T-helper 17 cell (primary cell): ENCODE measurements around the gene ARHGAP4. TPM values are rescaled to one million over a fixed set of nuclear protein-coding genes. Genes with fewer than 3 reads are reported as not detected.

ENCODE experiments used
- ATAC-seq: fragments of 150-1000 bp; cut with Tn5 transposase; 2 replicates; pipeline ENCODE4 v1.10.0; 2021; ENCODE audit warnings: mild to moderate bottlenecking, moderate library complexity
- DNase-seq, 3 donors: peaks; one replicate each; pipeline versions ENCODE4 v3.0.0 to v3.0.0-alpha.2; 2020 to 2021
- H3K9me3 ChIP-seq: one replicate; pipeline ENCODE4 v1.7.0; 2013; ENCODE audit warnings: low read length, mild to moderate bottlenecking; ENCODE audit not compliant: control insufficient read depth, poor library complexity, severe bottlenecking
- H3K27ac Mint-ChIP-seq: one replicate; pipeline ENCODE4 v1.8.0; 2022; ENCODE audit warnings: mild to moderate bottlenecking, moderate library complexity, mixed read lengths
- H3K27me3 Mint-ChIP-seq: one replicate; pipeline ENCODE4 v1.8.0; 2022; ENCODE audit warnings: mixed read lengths
- H3K36me3 Mint-ChIP-seq: one replicate; pipeline ENCODE4 v1.8.0; 2022; ENCODE audit warnings: low read depth, mixed read lengths
- H3K4me1 Mint-ChIP-seq: one replicate; pipeline ENCODE4 v1.8.0; 2022; ENCODE audit warnings: mild to moderate bottlenecking, mixed read lengths
- H3K4me3 Mint-ChIP-seq: one replicate; pipeline ENCODE4 v1.8.0; 2022; ENCODE audit warnings: mild to moderate bottlenecking, moderate library complexity, mixed read lengths
- total RNA-seq, 4 donors: library from RNA in 2 of 4; stranded (reverse) in 2 of 4; gene quantifications; one replicate each; pipeline ENCODE4 v1.2.3 and lab custom pipeline; 2022 to 2026

The ARHGAP4 gene
- total RNA-seq, 2 donors from 2014 or later, result 374 to 404 TPM

DNA sequence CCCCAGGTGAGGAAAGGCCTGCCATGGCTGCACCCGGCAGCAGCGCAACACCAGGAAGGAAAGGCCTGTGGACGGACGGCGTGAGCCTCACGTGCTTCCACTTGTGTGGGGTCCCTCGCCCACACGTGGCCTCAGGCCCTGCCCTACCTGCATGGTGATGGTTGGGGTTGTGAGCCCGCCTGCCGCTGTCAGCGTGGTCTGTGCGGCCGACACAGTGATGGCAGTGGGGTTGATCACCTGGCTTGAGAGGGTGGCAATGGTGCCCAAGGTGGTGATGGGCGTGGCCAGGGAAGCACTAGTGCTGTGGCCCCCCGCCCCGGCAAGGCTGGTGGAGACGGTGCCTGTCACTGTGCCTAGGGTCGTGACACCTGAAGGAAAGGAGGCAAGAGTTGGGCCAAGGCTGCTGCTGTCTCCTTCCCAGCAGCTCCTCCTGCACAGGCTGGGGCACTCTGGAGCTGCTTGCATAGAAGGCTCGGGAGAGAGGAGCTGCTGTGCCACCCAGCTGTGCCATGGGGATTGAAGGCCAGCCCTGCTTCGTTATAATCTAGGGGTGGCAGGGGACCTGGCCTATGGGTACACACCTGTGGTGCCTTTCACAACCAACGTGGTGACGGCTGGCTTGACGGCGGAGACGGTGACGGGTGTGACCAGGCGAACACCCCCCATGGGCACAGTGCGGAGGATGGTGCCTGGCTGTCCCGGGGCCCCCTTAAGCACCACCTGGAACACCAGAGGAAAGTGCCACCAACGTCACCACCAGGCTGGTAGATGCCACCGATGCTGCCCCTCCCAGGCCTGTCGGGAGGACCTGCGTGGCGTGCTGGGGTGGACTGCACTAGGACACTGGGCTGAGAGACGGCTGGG lies 30.2 kb upstream of the ARHGAP4 start:
- no peak overlapping the region for H3K4me3 Mint-ChIP-seq
- H3K4me1 Mint-ChIP-seq, result peaks cover 4% of the 10 kb centered on the region
- no peaks in the 10 kb centered on the region for H3K36me3 Mint-ChIP-seq
- no peaks in the 10 kb centered on the region for H3K27me3 Mint-ChIP-seq
- ATAC-seq (no peak), DNase-seq (no peak)
- peak overlapping the region; percentile 54 for H3K27ac Mint-ChIP-seq
- no peaks in the 10 kb centered on the region for H3K9me3 ChIP-seq

DNA sequence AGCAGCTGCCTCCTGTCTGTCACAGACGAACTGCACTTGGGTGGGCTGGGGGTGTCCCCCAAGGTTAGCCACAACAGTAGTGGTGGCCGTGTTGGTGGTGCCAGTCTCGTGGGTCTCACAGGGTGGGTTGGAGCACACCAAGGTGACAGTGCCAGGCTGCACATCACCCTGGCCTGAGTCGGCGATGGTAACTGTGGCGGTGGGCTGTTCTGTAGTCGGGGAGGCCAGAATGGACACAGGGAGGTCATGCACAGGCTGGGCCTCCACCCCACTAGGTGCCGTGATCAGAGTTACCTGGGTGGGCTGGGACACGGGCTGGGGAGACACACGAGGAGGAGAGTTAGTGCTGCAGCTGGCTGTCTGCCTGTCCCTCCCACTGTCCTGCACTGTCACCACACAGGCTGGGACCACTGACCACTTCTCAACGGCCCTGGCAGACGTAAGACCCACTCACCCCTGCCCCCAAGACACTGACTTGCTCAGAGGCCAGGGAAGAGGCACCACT lies 29.2 kb upstream of the ARHGAP4 start:
- Mint-ChIP-seq H3K36me3 (no peaks in the 10 kb centered on the region), H3K4me3 (no peak overlapping the region), H3K4me1 (peaks cover 4% of the 10 kb centered on the region), H3K27me3 (no peaks in the 10 kb centered on the region), H3K27ac (peak overlapping the region; percentile 54)
- no peaks in the 10 kb centered on the region for H3K9me3 ChIP-seq
- no peak for ATAC-seq
- DNase-seq, result no peak

DNA sequence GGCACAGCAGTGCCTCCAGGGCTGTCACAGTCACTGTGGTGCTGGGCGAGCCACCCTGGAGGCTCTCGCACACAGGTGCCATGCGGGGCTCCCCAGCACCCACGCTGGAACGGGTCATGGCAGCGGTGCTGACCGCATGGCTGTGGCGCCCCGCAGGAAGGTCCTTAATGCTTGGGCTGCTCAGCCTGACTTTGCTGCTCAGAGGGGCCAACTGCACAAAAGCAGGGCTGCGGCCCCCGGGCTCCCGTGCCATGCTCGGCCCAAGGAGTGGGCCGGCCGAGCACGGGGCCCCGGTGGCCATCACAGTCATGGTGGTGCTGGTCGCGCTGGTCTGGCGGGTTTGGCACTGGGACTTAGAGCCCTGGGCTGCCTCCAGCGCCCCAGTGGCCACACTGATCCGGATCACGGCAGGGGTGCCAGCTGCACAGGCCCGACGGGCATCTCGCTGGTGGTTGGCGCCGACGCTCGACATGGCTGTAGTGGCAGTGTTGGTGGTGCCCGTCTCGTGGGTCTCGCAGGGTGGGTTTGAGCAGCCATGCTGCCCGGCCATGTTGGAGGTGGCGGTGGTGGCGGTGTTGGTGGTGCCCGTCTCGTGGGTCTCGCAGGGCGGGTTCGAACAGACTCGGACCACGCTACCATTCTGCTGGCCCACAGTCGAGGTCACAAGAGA lies 28.6 kb upstream of the ARHGAP4 start:
- H3K4me3 Mint-ChIP-seq, result no peak overlapping the region
- DNase-seq (no peak), ATAC-seq (no peak)
- no peaks in the 10 kb centered on the region for H3K36me3 Mint-ChIP-seq
- no peaks in the 10 kb centered on the region for H3K27me3 Mint-ChIP-seq
- no peak overlapping the region for H3K27ac Mint-ChIP-seq
- peaks cover 4% of the 10 kb centered on the region for H3K4me1 Mint-ChIP-seq
- H3K9me3 ChIP-seq, result no peaks in the 10 kb centered on the region

DNA sequence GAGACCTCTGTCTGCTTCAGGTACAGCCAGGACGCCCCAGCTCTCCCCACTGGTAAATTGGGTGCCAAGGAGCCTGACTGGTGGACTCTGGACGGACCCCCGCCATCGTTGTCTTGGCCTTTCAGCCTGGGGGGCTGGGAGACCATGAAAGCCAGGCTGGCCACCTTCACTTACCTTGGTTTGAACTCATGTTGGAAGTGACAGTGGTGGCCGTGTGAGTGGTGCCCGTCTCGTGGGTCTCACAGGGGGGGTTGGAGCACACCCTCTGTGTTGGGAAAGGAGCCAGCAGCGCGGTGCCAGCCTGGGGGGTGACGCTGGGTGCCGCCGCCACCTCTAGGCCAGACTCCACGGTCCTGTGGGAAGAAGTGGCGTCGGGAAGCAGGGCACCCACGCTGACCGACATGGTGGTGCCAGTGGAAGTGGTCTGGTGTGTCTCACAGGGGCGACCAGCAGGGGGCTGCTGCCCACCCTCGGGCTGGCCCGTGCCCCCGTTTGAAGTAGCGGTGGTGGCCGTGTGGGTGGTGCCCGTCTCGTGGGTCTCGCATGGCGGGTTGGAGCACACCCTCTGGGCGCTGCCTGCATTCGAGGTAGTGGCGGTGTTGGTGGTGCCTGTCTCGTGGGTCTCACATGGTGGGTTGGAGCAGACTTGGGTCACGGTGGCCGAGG lies 28.0 kb upstream of the ARHGAP4 start:
- peaks cover 4% of the 10 kb centered on the region for H3K4me1 Mint-ChIP-seq
- no peaks in the 10 kb centered on the region for H3K9me3 ChIP-seq
- DNase-seq (no peak), ATAC-seq (no peak)
- H3K27me3 Mint-ChIP-seq, result no peaks in the 10 kb centered on the region
- H3K36me3 Mint-ChIP-seq, result no peaks in the 10 kb centered on the region
- H3K27ac Mint-ChIP-seq, result no peak overlapping the region
- H3K4me3 Mint-ChIP-seq, result no peak overlapping the region

DNA sequence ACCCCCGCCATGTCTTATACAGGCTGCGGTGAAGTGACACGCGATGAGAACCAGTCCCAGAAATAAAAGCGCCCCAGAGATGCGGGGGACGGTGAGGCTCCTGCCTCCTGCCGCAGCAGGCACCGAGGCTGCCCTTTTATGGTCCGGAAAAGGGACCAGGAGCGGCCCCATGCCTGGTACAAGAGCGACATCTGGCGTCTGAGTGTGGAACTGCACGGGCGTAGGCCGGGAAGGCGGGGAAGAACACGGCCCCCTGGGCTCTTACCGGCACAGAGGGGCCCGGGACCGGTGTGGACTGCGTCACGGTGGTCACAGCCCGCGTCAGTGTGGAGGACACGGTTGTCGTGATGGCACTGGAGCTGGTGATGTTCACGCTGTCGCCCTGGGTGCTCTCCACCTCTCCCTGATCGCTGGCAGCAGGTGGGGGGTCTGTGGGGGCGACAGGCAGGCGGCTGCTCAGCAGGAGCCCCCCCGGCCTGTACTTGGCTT lies 27.3 kb upstream of the ARHGAP4 start:
- peak; percentile 53 to 74 (median 60) for DNase-seq
- ATAC-seq, result peak; percentile 81
- Mint-ChIP-seq H3K27ac (peak overlapping the region; percentile 37), H3K4me3 (no peak overlapping the region), H3K36me3 (no peaks in the 10 kb centered on the region), H3K4me1 (peaks cover 4% of the 10 kb centered on the region), H3K27me3 (no peaks in the 10 kb centered on the region)
- H3K9me3 ChIP-seq, result no peaks in the 10 kb centered on the region

DNA sequence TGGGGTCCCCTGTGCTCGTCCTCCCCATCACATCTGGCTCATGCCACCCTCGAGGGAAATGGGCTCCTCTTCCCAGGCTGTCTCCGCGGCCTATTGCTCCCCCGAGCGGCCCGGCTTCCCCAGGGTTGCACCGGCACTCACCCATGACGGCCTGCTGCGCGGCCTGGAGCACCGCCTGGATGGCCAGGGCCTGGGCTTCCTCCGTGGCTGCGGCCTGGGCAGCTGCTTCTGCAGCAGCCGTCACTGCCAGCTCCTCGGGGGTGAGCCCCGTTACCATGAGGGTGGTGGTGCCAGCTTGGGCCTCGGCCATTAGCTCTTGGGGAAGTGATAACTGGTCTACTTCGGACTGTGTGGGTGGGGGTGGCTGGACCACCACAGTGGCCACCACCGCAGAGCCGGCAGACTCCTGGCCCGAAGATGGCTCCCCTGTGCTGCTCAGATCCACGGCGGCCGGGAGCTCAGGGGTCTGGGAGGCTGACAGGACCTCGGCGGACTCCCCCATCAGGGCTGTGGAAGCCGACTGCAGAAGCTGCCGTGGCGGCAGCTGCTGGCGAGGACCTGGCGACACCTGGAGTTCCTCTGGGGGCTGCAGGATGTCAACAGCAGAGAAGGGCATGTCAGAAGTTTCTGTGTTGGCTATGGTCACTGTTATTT lies 26.4 kb upstream of the ARHGAP4 start:
- Mint-ChIP-seq H3K27ac (peak overlapping the region; percentile 37), H3K4me1 (peaks cover 4% of the 10 kb centered on the region), H3K27me3 (no peaks in the 10 kb centered on the region), H3K36me3 (no peaks in the 10 kb centered on the region), H3K4me3 (no peak overlapping the region)
- DNase-seq (no peak), ATAC-seq (no peak)
- no peaks in the 10 kb centered on the region for H3K9me3 ChIP-seq

DNA sequence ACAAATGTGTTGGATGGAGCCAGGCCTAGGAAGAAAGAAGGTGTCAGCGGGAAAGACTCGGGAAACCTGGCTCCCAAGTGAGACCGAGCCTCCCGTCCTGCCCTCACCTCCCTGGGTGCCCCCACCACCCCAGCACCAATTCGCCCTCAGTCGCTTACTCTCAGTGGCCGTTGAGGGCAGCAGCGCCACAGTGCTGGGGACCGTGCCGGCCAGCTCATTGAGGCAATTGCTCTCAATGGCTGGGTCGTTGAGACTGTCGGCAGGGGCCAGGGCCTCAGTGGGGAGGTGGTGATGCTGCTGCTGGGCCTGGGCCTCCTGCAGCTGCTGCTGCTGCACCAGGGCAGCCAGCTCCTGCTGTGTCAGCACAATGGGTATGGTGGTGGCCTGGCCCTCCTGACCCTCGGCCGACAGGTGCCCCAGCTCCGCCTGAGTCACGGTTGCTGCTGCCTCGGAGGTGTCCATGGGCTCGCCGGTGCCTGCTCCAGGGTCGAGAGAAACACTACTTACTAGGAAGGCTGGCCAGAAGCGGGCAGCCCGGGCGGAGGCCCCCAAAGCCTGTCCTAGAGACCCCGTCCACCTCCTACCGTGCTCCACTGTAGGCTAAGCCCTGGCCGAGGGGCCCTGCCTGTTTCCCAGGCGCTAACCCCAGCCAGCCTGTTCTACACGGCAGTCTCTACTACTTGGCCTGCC lies 25.8 kb upstream of the ARHGAP4 start:
- Mint-ChIP-seq H3K27ac (no peak overlapping the region), H3K36me3 (no peaks in the 10 kb centered on the region)
- no peak for DNase-seq

DNA sequence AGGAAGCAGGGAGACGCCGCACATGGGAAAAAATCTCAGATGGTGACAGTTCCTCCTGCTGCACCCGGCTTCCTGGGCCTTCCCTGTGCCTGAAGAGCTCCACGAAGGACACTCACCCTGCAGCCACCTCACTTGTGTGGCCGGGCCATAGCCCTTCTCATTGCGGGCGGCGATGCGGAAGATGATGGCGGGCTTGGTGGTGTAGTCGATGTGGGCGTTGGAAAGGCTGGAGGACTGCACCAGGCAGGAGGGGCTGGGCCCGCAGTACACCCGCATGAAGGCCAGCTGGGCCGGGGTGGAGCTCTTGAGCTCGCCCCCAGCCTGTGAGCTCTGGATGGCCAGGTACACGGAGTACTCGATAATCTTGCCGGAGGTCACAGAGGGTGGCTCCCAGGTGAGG lies 24.1 kb upstream of the ARHGAP4 start:
- peak overlapping the region; percentile 63 for H3K27ac Mint-ChIP-seq
- peaks cover 7% of the 10 kb centered on the region for H3K4me1 Mint-ChIP-seq
- DNase-seq, result no peak
- no peaks in the 10 kb centered on the region for H3K36me3 Mint-ChIP-seq
- no peaks in the 10 kb centered on the region for H3K27me3 Mint-ChIP-seq
- ATAC-seq, result no peak
- H3K9me3 ChIP-seq, result no peaks in the 10 kb centered on the region
- H3K4me3 Mint-ChIP-seq, result no peak overlapping the region

More for the DNA sequence above, 25.8 kb upstream of the ARHGAP4 start:
- ATAC-seq, result no peak
- H3K27me3 Mint-ChIP-seq, result no peaks in the 10 kb centered on the region
- no peaks in the 10 kb centered on the region for H3K9me3 ChIP-seq
- H3K4me3 Mint-ChIP-seq, result no peak overlapping the region
- H3K4me1 Mint-ChIP-seq, result peaks cover 7% of the 10 kb centered on the region

DNA sequence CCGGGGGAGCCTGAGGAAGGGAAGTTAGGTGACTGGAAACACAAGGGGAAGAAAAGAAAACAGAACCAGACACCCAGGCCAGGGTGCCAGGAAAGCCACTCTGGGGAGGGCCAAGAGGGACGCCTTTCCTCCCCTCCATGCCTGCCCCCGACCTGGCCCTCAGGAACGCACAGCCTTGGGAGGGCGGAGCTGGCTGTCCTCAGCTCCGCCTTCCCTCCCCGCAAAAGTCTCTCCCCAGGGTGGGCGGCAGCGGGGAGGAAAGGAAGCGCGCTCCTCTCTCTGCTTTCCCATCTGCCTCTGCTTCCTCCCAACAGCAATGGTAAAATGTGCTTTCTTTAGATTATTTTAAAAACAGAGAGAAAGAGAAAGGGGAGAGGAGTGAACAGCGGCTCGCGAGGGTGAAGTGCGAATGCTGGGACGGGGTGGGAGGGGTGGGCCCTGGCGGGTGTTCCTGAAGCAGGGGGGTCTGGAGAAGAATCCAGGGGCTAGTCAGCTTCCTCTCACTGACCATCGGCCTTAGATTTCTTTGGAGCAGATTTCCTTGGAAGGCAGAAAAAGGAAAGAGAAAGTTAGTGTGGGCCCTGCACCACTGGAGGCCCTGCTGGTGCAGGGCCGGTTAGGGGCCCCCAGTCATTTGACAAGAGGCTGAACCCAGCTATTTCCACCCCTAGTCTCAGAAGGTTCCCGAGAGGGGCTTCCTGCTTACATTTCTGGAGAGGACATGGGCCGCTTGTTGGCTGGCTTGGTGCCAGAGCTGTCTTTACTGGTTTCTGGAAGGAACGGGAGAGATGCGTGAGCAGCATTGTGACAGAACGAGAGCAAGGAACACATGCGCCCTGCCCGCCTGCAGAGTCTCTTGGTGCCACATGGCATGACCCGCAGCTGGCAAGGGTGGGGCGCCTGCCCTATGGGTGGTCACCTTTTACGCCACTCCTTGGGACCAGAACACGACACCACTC lies 23.1 kb upstream of the ARHGAP4 start:
- Mint-ChIP-seq H3K27ac (no peak overlapping the region), H3K4me3 (no peak overlapping the region), H3K4me1 (peaks cover 10% of the 10 kb centered on the region), H3K27me3 (no peaks in the 10 kb centered on the region), H3K36me3 (no peaks in the 10 kb centered on the region)
- H3K9me3 ChIP-seq, result no peaks in the 10 kb centered on the region
- DNase-seq (no peak), ATAC-seq (no peak)

DNA sequence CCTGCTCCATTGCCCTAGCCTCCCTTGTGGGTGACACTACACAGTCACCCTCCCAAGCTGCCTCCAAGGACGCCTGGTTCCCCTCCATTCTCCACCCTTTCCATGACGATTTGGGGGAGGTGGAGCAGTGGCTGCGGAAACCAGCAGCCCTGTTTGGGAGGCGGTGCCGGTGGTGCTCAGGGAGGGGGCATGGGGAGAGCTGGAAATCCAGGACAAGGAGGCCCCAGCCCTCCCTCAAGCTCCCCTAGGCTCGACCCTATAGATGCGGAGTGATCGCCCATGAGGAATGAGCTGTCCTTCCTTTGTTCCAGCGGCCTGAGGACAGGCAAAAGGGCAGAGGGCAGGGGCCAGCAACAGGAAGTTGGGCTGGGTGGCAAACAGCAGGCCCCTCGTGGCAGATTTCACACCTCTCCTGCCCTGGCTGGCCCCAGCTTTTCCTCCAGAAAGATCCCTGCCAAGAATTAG lies 22.0 kb upstream of the ARHGAP4 start:
- no peaks in the 10 kb centered on the region for H3K9me3 ChIP-seq
- no peak for DNase-seq
- Mint-ChIP-seq H3K4me1 (peaks cover 8% of the 10 kb centered on the region), H3K36me3 (no peaks in the 10 kb centered on the region), H3K27me3 (no peaks in the 10 kb centered on the region), H3K4me3 (no peak overlapping the region), H3K27ac (peak overlapping the region; percentile 53)
- no peak for ATAC-seq

DNA sequence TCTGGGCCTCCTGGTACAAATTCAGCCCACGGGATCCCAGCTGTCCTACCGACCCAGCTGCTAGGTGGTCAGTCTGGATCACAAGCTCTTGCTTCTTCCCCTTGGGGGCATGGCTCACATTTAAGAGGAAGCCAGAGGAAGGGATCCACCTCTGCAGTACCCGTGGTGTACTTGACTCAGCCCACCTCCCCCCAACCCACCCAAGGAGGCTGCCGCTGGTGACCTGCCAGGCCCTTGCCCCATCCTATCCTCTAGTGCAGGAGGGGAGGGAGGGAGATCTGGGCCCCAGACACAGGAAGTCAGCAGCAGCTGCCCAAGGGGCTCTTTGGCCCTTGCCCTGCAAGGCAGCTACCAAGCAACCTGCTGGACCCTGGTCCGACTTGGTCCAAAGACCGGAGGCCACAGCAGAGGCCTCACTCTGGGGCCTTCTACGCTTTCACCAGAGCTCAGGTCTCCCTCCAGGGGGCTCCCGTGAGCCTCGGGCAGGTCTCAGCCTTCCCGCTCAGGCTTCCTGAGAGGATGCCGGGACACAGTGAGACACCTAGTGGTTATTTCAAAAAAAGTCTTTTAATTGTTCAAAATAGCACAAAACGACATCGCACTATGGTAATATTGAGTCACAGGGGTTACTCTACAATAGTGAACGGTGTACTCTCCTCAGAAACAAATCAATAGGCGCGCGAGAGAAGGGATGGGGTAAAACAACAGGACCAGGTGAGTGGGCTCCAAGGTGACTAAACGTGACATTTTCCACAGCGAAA lies 21.1 kb upstream of the ARHGAP4 start:
- H3K27ac Mint-ChIP-seq, result peak overlapping the region; percentile 53
- H3K9me3 ChIP-seq, result no peaks in the 10 kb centered on the region
- ATAC-seq, result peak; percentile 90
- no peaks in the 10 kb centered on the region for H3K36me3 Mint-ChIP-seq
- peak; percentile 59 to 74 (median 61) for DNase-seq
- H3K4me1 Mint-ChIP-seq, result peaks cover 8% of the 10 kb centered on the region
- H3K4me3 Mint-ChIP-seq, result peak overlapping the region; percentile 53
- H3K27me3 Mint-ChIP-seq, result no peaks in the 10 kb centered on the region
